IMR-90 (cell line): ENCODE results near the gene ST7. TPM values are rescaled to one million over a fixed set of nuclear protein-coding genes. Genes with fewer than 3 reads are reported as not detected.

ENCODE experiments used
- ATAC-seq: fragments of 200-7000 bp; cut with Tn5 transposase; 2 replicates; pipeline ENCODE4 v1.9.1; 2020; ENCODE audit warnings: low read depth, mild to moderate bottlenecking, moderate library complexity
- BruUV-seq: library from RNA; stranded (reverse); fragments of 400-500 nt; replicated peaks from 2 replicates; lab custom pipeline; 2021; lab: Mats Ljungman, UMichigan
- CTCF ChIA-PET: fragments of 300-600 bp; formaldehyde crosslinking; extraction: SDS; loops from one replicate; lab custom pipeline; 2021; ENCODE audit warnings: antibody characterized with exemption; lab: Yijun Ruan, JAX
- POLR2A ChIA-PET: fragments of 300-600 bp; sonication (Branson Sonifier 250); formaldehyde crosslinking; loops from one replicate; lab custom pipeline; 2022; ENCODE audit warnings: antibody characterized with exemption; ENCODE audit not compliant: unreplicated experiment; lab: Charles Lee
- DNase-seq: peaks from one replicate; pipeline ENCODE4 v3.0.0; 2013
- H2AFZ ChIP-seq: replicated peaks from 2 replicates; pipeline ENCODE3; 2013; ENCODE audit warnings: low read length, mild to moderate bottlenecking; ENCODE audit not compliant: poor library complexity
- H2AK5ac ChIP-seq: 2 replicates; pipeline ENCODE4 v1.6.1; 2013; ENCODE audit warnings: low read depth, low read length, inconsistent platforms
- H2AK9ac ChIP-seq: replicated peaks from 2 replicates; pipeline ENCODE3; 2013; ENCODE audit warnings: mild to moderate bottlenecking, low read depth, low read length, moderate library complexity; ENCODE audit not compliant: poor library complexity
- H2BK120ac ChIP-seq: 2 replicates; pipeline ENCODE4 v1.6.1; 2013; ENCODE audit warnings: low read depth, low read length, inconsistent platforms
- H2BK15ac ChIP-seq: 3 replicates; pipeline ENCODE4 v1.6.1; 2013; ENCODE audit warnings: low read depth, low read length, inconsistent platforms
- H2BK20ac ChIP-seq: 2 replicates; pipeline ENCODE4 v1.6.1; 2013; ENCODE audit warnings: low read depth, mild to moderate bottlenecking, inconsistent platforms, low read length, moderate library complexity
- H2BK5ac ChIP-seq: 2 replicates; pipeline ENCODE4 v1.6.1; 2013; ENCODE audit warnings: mild to moderate bottlenecking, low read depth, low read length, inconsistent platforms; ENCODE audit not compliant: poor library complexity, severe bottlenecking
- H3K14ac ChIP-seq: replicated peaks from 2 replicates; pipeline ENCODE4 v1.6.1; 2013; ENCODE audit warnings: low read depth, low read length, inconsistent platforms
- H3K18ac ChIP-seq: 2 replicates; pipeline ENCODE4 v1.6.1; 2013; ENCODE audit warnings: low read depth, low read length, control low read depth
- H3K23ac ChIP-seq: 2 replicates; pipeline ENCODE4 v1.6.1; 2013; ENCODE audit warnings: low read depth, low read length, inconsistent platforms
- H3K27ac ChIP-seq: 2 replicates; pipeline ENCODE4 v1.5.1; 2013; ENCODE audit warnings: mild to moderate bottlenecking, control low read depth, low read length; ENCODE audit not compliant: insufficient read depth
- H3K27me3 ChIP-seq: 2 replicates; pipeline ENCODE4 v1.6.1; 2013; ENCODE audit warnings: low read length; ENCODE audit not compliant: control insufficient read depth, insufficient read depth
- H3K36me3 ChIP-seq: 2 replicates; pipeline ENCODE4 v1.6.1; 2013; ENCODE audit warnings: low read length, mixed read lengths; ENCODE audit not compliant: control insufficient read depth, insufficient read depth
- H3K4ac ChIP-seq: 2 replicates; pipeline ENCODE4 v1.6.1; 2013; ENCODE audit warnings: low read depth, low read length, inconsistent platforms
- H3K4me1 ChIP-seq: 2 replicates; pipeline ENCODE4 v1.6.1; 2013; ENCODE audit warnings: low read length, mixed read lengths; ENCODE audit not compliant: control insufficient read depth, insufficient read depth
- H3K4me2 ChIP-seq: 2 replicates; pipeline ENCODE4 v1.6.1; 2013; ENCODE audit warnings: low read depth, mild to moderate bottlenecking, control low read depth, low read length, moderate library complexity
- H3K4me3 ChIP-seq: 2 replicates; pipeline ENCODE4 v1.5.1; 2013; ENCODE audit warnings: low read depth, mild to moderate bottlenecking, control low read depth, low read length, moderate library complexity; ENCODE audit not compliant: insufficient read depth
- H3K56ac ChIP-seq: 2 replicates; pipeline ENCODE4 v1.6.1; 2013; ENCODE audit warnings: low read length, inconsistent platforms; ENCODE audit not compliant: insufficient read depth; ENCODE audit errors: extremely low read depth
- H3K79me1 ChIP-seq, 2 experiments: 2 replicates each; pipeline ENCODE4 v1.6.1; 2013; ENCODE audit warnings: low read length in 2 of 2, inconsistent platforms in 1 of 2, low read depth in 1 of 2
- H3K9ac ChIP-seq: 2 replicates; pipeline ENCODE4 v1.6.1; 2013; ENCODE audit warnings: low read depth, low read length, control low read depth
- H3K9me1 ChIP-seq: 2 replicates; pipeline ENCODE4 v1.6.1; 2013; ENCODE audit warnings: low read length, inconsistent platforms; ENCODE audit not compliant: insufficient read depth
- H3K9me3 ChIP-seq: 2 replicates; pipeline ENCODE4 v1.6.1; 2013; ENCODE audit warnings: low read length; ENCODE audit not compliant: control insufficient read depth, insufficient read depth
- H4K20me1 ChIP-seq: 2 replicates; pipeline ENCODE4 v1.6.1; 2013; ENCODE audit warnings: low read length, inconsistent platforms; ENCODE audit not compliant: insufficient read depth
- H4K5ac ChIP-seq: 2 replicates; pipeline ENCODE4 v1.6.1; 2013; ENCODE audit warnings: mild to moderate bottlenecking, low read depth, low read length, control low read depth
- H4K8ac ChIP-seq, 2 experiments: 2 replicates each; pipeline ENCODE4 v1.6.1; 2013; ENCODE audit warnings: low read depth in 2 of 2, low read length in 2 of 2, control low read depth in 1 of 2, inconsistent platforms in 1 of 2
- H4K91ac ChIP-seq: 2 replicates; pipeline ENCODE4 v1.6.1; 2013; ENCODE audit warnings: low read depth, low read length, inconsistent platforms; ENCODE audit not compliant: insufficient read depth
- CEBPB ChIP-seq: IDR thresholded peaks from 2 replicates; pipeline ENCODE4 v1.6.1; 2012; ENCODE audit warnings: low read depth, low read length, improper control_type of control experiment
- FOS ChIP-seq: fragments of 150-350 bp; IDR thresholded peaks from 2 replicates; pipeline ENCODE4 v1.6.1; 2016; ENCODE audit warnings: low read depth, low read length
- RAD21 ChIP-seq: IDR thresholded peaks from 2 replicates; pipeline ENCODE4 v1.6.1; 2012; ENCODE audit warnings: low read length, improper control_type of control experiment
- RFX5 ChIP-seq: IDR thresholded peaks from 2 replicates; pipeline ENCODE4 v1.8.0; 2012; ENCODE audit warnings: low read depth, mild to moderate bottlenecking, low read length, moderate library complexity
- SMC3 ChIP-seq: fragments of 150-350 bp; IDR thresholded peaks from 2 replicates; pipeline ENCODE4 v1.6.1; 2016; ENCODE audit warnings: low read depth, mild to moderate bottlenecking, antibody characterized with exemption, low read length, moderate library complexity
- WGBS, 2 experiments: methylation state at CpG; one replicate each; pipeline versions ENCODE4 v1.1.5 to v1.1.7; 2013; ENCODE audit warnings: missing lambda C conversion rate in 2 of 2; ENCODE audit not compliant: insufficient read length in 1 of 2; ENCODE audit errors: extremely low coverage in 2 of 2; 5-methylcytosine and 5-hydroxymethylcytosine counted together
- dilution Hi-C: fragments of 300-500 bp; cut with HindIII; formaldehyde crosslinking; loops from one replicate; pipeline ENCODE4 v1.14.3; 2018; ENCODE audit warnings: low sequenced_read_pairs; ENCODE audit not compliant: unreplicated experiment
- in situ Hi-C: fragments of 300-500 bp; cut with MboI; formaldehyde crosslinking; loops from 3 replicates; pipeline ENCODE4 v1.14.3; 2019; ENCODE audit warnings: low sequenced_read_pairs, inconsistent platforms, mixed read lengths
- intact Hi-C: fragments of 100-400 bp; cut with micrococcal nuclease; formaldehyde crosslinking; loops from 2 replicates; pipeline ENCODE4 v1.10.0; 2022
- polyA plus RNA-seq, 3 experiments: library from polyadenylated mRNA; depleted of rRNA; stranded (reverse); fragments of >200 nt; gene quantifications; 2 replicates each; pipeline ENCODE4 v1.2.3, GENCODE V29; 2012; ENCODE audit warnings: low replicate concordance in 1 of 3
- total RNA-seq: library from RNA; depleted of rRNA; stranded (reverse); fragments of >200 nt; gene quantifications from 2 replicates; pipeline ENCODE4 v1.2.3, GENCODE V29; 2012

ST7 gene
- total and polyA plus RNA-seq, 2 of the 4 experiments (the other 2 are of a cell fraction) = 18.6 to 26.0 TPM

- Histone ChIP-seq H3K4me2 (peak overlapping the region; percentile 28; the same call in 1 of the 2 replicates), H3K79me1 (no peaks in the 10 kb centered on the region), H4K91ac (peak overlapping the region; percentile 98), H3K9me3 (no peaks in the 10 kb centered on the region), H2AK5ac (peak overlapping the region; percentile 92; the same call in 1 of the 2 replicates), H3K23ac (peak overlapping the region; percentile 74), H3K27me3 (no peaks in the 10 kb centered on the region), H2BK5ac (peak overlapping the region; percentile 97), H2BK15ac (peak overlapping the region; percentile 86; the same call in 2 of the 3 replicates), H2BK120ac (peak overlapping the region; percentile 98), H2AFZ (peak overlapping the region; percentile 24), H3K14ac (peak overlapping the region; percentile 91), H3K36me3 (no peaks in the 10 kb centered on the region), H4K20me1 (no peaks in the 10 kb centered on the region), H2BK20ac (peak overlapping the region; percentile 97), H3K9me1 (peaks cover 23% of the 10 kb centered on the region), H3K4ac (peak overlapping the region; percentile 98), H3K27ac (peak overlapping the region; percentile 68; the same call in 1 of the 2 replicates), H3K4me3 (no peak overlapping the region), H4K5ac (peak overlapping the region; percentile 98), H3K18ac (peak overlapping the region; percentile 98), H4K8ac (peak overlapping the region; percentile 71 to 98; a peak in 3 of 4 replicates), H3K56ac (no peak overlapping the region), H3K9ac (no peak overlapping the region), H2AK9ac (peak overlapping the region; percentile 2), H3K4me1 (peaks cover 26% of the 10 kb centered on the region)
- intact Hi-C loops = loop anchor here (2.0 to 5.0 kb wide), 2 partner anchors 20 to 1018 kb away; no protein-coding TSS in a partner anchor
- BruUV-seq = no TSS peak
- ChIA-PET CTCF (interaction anchor here (0.6 to 1.1 kb wide), 4 partner anchors 25 to 289 kb away, joined by 3 to 4 read pairs (median 3); no protein-coding TSS in a partner anchor), POLR2A (interaction anchor here (0.6 kb wide), 1 partner anchor 11 kb away, joined by 4 read pairs; no protein-coding TSS in a partner anchor)
- peak; percentile 63 for ATAC-seq
- in situ Hi-C loops = no loop called here
- DNase-seq = peak; percentile 86
- WGBS, 2 experiments = 0% methylated on average over 1 of the region's 4 CpGs; no CpG with 5 or more reads in 1 of the 2 experiments
- dilution Hi-C loops = no loop called here
- TF ChIP-seq CEBPB (peak; percentile 35; the same call in 1 of the 2 replicates), FOS (0 out of 2 replicates have a peak, but pooled peaks have one; percentile 27), RFX5 (no peak), RAD21 (no peak), SMC3 (no peak)
Observed at GRCh38 chr7:117250801-117251200, 297.5 kb downstream of the ST7 start.
